Epithelial cell of esophagus (primary cell): Measurements from ENCODE around the gene ZNF445.

Experiments used
- DNase-seq: peaks from one replicate; pipeline ENCODE4 v3.0.0; 2010; ENCODE audit warnings: low read depth
- H3K4me3 ChIP-seq: 2 replicates; pipeline ENCODE4 v1.5.1; 2011; ENCODE audit warnings: mild to moderate bottlenecking, low read length, control low read depth
- TF ChIP-seq, protein P1 (sequence below): IDR thresholded peaks from 2 replicates; pipeline ENCODE4 v1.5.1; 2011; ENCODE audit warnings: low read depth, mild to moderate bottlenecking, low read length, control low read depth, inconsistent platforms; ENCODE audit not compliant: insufficient read depth; ENCODE audit errors: missing control alignments

The ZNF445 gene

DNA sequence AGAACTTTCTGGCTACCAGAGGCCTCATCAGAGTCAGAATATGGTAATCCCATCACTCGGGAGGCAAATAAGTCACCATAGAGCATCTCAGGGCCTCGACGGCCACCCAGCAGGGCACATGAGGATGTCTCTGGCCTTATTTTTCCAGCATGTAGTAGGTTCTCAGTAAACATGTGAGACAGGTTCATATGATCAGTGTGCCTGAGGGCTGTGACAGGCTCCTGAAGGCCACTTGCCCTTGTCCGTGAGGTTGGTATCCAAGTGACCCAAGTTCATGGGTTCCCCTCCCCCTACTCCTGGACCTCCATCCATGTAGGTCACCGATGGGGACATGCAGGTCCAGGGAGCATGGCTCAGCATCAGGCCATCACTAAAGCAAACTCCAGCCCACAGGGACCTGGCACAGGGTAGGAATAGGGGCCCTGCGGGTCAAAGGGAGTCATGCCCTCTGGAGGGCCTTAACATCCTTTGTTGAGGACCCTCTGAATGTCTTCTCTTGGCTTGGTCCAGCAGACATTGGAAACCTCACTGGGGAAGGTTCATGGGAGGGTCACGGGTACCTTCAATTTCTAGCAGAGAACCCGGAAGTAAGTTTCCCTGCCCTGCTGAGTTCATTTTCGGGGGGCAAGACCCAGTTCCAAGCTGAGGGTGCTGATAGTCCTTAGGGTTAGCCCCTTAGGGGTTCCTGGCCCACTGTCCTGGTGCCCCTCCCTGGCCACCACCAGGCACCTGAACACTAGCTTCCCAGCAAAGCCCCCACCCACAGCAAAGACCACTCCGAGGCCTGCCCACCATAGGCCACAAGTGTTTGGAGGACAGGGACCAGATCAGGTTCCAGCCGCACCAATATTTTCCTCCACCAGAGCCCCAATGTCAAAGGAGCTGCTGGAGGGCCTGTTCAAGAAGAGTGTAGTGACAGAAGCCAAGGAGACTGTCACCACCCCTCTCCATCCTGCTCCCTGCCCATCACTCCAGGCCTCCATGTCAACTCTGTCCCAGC lies 61.1 kb downstream of the ZNF445 start:
- TF ChIP-seq, protein P1, sequence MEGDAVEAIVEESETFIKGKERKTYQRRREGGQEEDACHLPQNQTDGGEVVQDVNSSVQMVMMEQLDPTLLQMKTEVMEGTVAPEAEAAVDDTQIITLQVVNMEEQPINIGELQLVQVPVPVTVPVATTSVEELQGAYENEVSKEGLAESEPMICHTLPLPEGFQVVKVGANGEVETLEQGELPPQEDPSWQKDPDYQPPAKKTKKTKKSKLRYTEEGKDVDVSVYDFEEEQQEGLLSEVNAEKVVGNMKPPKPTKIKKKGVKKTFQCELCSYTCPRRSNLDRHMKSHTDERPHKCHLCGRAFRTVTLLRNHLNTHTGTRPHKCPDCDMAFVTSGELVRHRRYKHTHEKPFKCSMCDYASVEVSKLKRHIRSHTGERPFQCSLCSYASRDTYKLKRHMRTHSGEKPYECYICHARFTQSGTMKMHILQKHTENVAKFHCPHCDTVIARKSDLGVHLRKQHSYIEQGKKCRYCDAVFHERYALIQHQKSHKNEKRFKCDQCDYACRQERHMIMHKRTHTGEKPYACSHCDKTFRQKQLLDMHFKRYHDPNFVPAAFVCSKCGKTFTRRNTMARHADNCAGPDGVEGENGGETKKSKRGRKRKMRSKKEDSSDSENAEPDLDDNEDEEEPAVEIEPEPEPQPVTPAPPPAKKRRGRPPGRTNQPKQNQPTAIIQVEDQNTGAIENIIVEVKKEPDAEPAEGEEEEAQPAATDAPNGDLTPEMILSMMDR: no peak
- no peak overlapping the region for H3K4me3 ChIP-seq
- no peak for DNase-seq

DNA sequence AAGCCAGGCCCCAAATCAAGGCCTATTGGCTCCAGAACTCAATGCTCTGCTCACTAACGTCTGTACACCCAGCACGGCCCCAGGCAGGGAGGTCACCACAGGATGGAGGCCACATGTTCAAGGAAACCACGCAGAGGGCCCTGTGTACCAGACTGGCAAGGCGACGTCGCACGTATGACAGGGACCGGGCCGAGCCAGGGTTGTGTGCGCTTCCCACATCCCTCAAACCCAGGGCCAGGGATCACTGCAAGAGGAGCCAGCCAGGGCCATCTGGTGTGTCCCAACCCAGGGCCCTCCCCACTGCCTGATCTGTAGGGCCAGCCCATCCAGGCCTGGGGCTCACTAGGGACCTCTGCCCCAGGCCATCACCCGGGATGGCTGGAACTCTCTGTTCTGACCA lies 62.0 kb downstream of the ZNF445 start:
- no peak overlapping the region for H3K4me3 ChIP-seq
- TF ChIP-seq, protein P1: no peak
- no peak for DNase-seq

DNA sequence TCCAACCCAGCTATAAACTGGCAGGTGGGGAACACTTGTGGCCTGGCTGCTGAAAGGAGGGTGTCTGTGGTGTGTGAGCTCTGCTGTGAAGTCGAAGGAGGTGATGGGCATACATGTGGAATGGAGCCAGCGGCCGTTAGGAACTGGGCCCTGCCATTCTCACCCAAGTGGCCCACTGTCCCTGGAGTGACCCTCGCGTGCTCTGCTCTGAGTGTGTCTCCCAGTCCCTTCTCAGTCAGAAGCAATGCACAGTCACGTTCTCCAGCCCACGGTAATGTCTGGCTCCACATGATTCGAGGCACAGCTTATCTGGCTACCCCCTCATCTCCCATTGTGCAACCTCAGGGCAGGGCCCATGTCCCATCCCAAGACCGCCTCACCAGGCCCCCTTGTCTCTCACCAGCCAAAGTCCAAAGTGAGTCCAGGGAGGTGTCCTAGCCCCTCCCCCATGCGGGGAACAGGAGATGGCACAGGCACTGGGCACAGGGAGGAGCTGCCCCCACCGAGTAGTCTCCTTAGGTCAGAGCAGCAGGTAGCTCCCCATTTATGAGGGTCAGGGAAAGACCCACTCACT lies 62.9 kb downstream of the ZNF445 start:
- TF ChIP-seq, protein P1: no peak
- no peak overlapping the region for H3K4me3 ChIP-seq
- no peak for DNase-seq

DNA sequence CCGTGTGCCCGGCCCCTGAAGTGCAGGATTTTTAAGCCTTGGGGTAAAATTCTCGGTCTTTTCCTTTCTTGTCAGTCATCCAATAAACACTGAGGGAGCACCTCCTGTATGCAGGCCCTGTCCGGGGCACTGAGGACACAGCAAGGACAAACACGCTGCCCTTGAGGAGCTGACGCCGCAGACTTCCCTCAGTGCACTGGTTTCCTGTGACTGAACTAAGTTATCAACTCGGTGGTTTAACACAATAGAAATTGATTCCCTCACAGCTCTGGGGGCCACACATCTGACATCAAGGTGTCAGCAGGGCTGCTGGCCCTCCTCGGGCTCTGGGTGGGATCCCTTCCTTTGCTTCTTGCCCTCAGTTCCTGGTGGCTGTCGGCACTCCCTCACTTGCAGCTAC lies 65.1 kb downstream of the ZNF445 start:
- TF ChIP-seq, protein P1: no peak
- H3K4me3 ChIP-seq: no peak overlapping the region
- no peak for DNase-seq

DNA sequence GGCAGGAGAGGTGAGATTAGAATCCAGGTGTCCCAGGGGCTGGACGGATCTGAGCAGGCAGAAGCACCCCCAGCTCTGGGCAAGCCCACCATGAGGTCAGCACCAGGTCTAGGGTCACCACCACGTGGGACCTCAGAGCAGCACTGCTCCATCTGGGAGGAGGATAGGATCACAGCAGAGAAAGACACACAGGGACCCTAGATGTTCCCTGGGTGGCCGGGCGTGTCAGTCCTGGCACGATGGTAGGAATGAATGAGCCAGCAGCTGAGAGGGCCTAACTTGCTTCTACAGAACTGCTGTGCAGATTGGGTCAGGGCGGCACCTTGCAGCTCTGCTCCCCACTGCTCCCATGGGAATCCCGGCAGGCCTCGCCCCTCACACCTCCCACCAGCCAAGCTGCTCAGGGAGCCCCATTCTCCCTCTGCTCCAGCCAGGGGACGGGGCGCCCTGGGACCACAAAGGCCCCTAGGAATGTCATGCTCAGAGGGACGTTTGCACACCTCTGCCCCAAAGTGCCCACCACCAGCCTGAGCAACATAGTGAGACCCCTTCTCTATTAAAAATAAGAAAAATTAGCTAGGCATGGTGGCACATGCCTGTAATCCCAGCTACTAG lies 66.3 kb downstream of the ZNF445 start:
- TF ChIP-seq, protein P1: no peak
- H3K4me3 ChIP-seq: no peak overlapping the region
- no peak for DNase-seq

DNA sequence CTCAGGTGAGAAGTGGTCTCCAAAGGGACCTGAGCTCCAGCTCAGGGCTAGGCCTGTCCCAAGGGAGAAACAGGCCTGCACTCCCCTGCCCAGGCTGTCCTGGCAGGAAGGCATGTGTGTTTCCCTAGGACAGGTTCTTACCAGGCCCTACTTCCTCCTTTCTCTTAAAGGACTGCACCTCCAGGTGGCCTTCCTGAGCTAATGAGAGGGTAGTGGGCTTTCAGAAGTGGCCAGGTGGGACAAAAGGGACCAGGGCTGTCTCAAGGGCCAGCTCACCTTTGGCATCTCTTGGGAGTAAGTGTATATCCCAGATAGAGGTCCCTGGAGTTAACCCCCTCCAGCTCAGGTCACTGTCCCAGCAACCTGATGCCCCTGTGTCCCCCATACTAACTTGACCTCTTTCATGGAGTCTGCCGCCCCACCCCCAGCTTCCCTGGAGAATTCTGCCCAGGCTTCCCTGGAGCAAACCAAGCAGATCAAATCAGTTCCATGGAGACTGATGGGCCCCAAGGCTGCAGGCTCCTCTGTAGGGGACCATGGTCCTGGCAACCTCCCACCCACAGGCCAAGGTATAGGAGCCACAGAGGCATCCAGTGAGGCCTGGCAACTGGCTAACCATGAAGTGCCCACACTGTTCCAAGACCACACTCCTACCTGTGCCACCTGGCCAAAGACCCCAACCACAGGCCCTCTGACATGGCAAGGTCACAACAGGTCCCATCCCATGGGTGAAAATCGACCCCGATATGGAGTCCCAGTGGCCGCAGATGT lies 67.6 kb downstream of the ZNF445 start:
- H3K4me3 ChIP-seq: no peak overlapping the region
- no peak for DNase-seq
- TF ChIP-seq, protein P1: no peak
